ENCODE results near the gene ZNF609.
"Not testable (repeated sequence)": the region's sequence is repeated elsewhere in the genome, so short reads cannot be mapped to it uniquely, and the experiment has no call there.

Gene ZNF609

DNA sequence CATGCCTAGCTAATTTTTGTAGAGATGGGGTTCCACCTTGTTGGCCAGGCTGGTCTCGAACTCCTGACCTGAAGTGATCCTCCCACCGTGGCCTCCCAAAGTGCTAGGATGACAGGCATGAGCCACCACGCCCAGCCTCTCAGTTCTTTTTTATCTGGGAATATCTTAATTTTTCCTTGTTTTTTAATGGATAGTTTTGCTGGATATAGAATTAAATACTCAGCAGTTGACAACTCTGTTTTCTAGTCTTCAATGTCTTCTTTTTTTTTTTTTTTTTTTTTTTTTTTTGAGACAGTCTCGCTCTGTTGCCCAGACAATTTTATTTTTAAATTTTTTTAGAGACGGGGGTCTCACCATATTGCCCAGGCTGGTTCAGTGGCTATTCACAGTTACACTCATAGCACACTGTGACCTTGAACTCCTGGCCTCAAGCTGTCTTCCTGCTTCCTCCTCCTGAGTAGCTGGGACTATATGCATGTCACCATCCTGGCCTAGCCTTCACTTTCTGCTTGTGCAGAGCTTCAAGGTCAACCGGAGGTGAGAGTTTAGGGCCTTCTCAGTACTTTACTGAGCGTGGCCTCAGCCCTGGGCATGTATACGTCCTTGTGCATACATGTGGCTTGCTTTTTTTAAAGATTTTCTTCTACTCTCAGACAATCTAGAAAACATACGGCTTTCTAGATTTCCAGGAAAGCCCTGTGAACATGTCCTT lies 120.5 kb downstream of the ZNF609 start:
- Mint-ChIP-seq H3K4me3 (no peak overlapping the region), H3K27me3 (ENCODE audit: low read depth) (no peaks in the 10 kb centered on the region), H3K36me3 (ENCODE audit: low read depth) (peaks cover 34% of the 10 kb centered on the region), H3K27ac (no peak overlapping the region), H3K9me3 (peaks cover 17% of the 10 kb centered on the region), H3K4me1 (ENCODE audit: low read depth) (peaks cover 22% of the 10 kb centered on the region)
- no peak for DNase-seq (ENCODE audit: low spot score)

DNA sequence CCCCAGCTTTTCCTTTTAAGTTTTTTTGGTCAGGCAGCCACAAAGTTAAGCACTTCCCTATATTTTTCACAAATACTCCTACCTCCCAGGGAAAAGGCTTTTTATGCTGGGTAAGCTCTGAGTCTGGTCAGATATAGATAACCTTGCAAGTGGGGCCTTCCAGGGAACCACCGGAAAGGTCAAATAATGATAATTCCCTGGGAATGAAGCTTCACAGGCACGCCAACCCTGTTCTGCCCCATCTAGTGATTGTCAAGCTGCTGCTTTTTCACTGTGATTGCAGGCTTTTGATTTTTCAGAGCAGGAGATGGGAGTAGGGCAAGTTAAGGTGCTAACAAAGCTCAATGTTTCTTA lies 121.0 kb downstream of the ZNF609 start:
- DNase-seq (ENCODE audit: low spot score): no peak
- peaks cover 24% of the 10 kb centered on the region for H3K4me1 Mint-ChIP-seq (ENCODE audit: low read depth)
- H3K27me3 Mint-ChIP-seq (ENCODE audit: low read depth): no peaks in the 10 kb centered on the region
- peaks cover 35% of the 10 kb centered on the region for H3K36me3 Mint-ChIP-seq (ENCODE audit: low read depth)
- no peak overlapping the region for H3K4me3 Mint-ChIP-seq
- H3K27ac Mint-ChIP-seq: no peak overlapping the region
- peaks cover 17% of the 10 kb centered on the region for H3K9me3 Mint-ChIP-seq

DNA sequence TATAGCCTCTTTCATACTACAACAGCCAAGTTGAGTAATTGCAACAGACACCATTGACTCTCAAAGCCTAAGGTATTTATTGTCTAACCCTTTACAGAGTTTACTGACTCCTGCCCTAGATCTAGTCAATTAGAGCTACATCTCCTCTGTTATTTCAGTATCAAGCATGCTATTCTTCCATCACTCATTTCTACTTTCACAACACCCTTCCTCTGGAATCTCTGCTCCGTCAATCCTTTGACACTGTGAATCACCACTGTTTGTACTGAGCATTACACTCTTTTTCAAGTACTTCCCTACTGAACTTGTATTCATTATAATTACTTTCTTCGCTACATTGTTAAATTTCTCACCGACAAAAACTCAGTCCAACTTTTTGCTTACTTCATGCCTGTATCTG lies 121.8 kb downstream of the ZNF609 start:
- H3K27me3 Mint-ChIP-seq (ENCODE audit: low read depth): no peaks in the 10 kb centered on the region
- peaks cover 32% of the 10 kb centered on the region for H3K4me1 Mint-ChIP-seq (ENCODE audit: low read depth)
- DNase-seq (ENCODE audit: low spot score): no peak
- peak overlapping the region; percentile 1 for H3K27ac Mint-ChIP-seq
- no peak overlapping the region for H3K4me3 Mint-ChIP-seq
- H3K9me3 Mint-ChIP-seq: peaks cover 17% of the 10 kb centered on the region
- peaks cover 34% of the 10 kb centered on the region for H3K36me3 Mint-ChIP-seq (ENCODE audit: low read depth)

DNA sequence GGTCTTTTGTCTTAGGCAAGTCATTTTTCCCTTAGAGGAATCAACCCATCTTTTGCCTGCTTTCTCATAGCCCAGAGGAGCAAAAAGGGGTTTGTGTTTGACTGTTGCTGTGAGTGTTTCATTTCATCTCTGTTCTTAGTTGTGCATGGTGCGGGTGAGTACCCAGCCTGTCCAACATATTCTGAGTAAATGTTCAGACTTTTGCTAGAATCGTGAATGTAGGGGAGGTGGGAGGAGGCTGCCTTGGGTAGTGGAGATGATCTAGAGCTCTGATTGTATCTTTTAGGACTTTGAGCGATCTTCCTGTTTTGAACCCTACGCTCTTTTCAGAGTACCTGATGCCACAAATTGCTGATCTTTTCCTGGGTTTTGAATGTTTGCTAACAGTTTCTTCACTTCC lies 123.1 kb downstream of the ZNF609 start:
- Mint-ChIP-seq H3K36me3 (ENCODE audit: low read depth) (peaks cover 36% of the 10 kb centered on the region), H3K27me3 (ENCODE audit: low read depth) (no peaks in the 10 kb centered on the region), H3K27ac (peak overlapping the region; percentile 91), H3K4me3 (peak overlapping the region; percentile 85), H3K4me1 (ENCODE audit: low read depth) (peaks cover 34% of the 10 kb centered on the region), H3K9me3 (peaks cover 17% of the 10 kb centered on the region)
- DNase-seq (ENCODE audit: low spot score): peak; percentile 47

DNA sequence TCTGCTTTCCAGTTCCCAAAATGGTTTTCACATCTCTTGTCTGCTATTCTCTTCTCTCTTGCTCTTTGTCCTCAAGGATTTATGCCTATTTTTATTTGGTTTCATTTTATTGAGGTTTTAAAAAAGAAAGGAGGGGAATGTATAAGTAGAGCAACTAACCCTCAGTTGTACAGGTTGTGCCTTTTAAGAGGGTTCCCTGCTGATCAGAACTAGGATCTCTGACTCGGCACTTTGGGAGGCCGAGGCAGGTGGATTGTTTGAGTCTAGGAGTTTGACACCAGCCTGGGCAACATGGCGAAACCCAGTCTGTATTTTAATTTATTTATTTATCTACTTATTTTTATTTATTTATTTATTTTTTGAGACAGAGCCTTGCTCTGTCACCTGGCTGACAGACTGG lies 123.6 kb downstream of the ZNF609 start:
- Mint-ChIP-seq H3K27ac (peak overlapping the region; percentile 91), H3K36me3 (ENCODE audit: low read depth) (peaks cover 35% of the 10 kb centered on the region), H3K27me3 (ENCODE audit: low read depth) (no peaks in the 10 kb centered on the region), H3K4me3 (peak overlapping the region; percentile 85), H3K4me1 (ENCODE audit: low read depth) (peaks cover 38% of the 10 kb centered on the region), H3K9me3 (peaks cover 17% of the 10 kb centered on the region)
- no peak for DNase-seq (ENCODE audit: low spot score)

DNA sequence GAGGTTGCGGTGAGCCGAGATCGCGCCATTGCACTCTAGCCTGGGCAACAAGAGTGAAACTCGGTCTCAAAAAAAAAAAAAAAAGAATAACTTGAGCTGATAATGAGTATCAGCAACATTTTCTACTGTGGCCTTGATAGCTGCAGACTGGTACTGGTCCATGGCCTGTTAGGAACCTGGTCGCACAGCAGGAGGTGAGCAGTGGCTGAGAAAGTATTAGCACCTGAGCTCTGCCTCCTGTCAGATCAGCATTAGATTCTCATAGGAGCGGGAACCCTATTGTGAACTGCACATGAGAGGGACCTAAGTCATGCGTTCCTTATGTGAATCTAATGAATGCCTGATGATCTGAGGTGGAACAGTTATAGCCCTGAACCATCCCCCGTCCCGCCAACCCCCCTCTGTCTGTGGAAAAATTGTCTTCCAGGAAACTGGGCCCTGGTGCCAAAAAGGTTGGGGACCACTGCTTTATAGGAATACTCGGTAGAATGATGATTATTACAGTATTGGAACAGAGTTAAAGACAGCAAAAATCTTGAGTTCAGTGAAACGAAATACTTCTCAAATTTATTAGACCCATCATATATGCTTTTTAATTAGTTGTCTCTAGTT lies 126.0 kb downstream of the ZNF609 start:
- DNase-seq (ENCODE audit: low spot score): no peak
- no peaks in the 10 kb centered on the region for H3K27me3 Mint-ChIP-seq (ENCODE audit: low read depth)
- peaks cover 51% of the 10 kb centered on the region for H3K4me1 Mint-ChIP-seq (ENCODE audit: low read depth)
- peak overlapping the region; percentile 71 for H3K27ac Mint-ChIP-seq
- peaks cover under 1% of the 10 kb centered on the region for H3K9me3 Mint-ChIP-seq
- peaks cover 25% of the 10 kb centered on the region for H3K36me3 Mint-ChIP-seq (ENCODE audit: low read depth)
- peak overlapping the region; percentile 36 for H3K4me3 Mint-ChIP-seq

DNA sequence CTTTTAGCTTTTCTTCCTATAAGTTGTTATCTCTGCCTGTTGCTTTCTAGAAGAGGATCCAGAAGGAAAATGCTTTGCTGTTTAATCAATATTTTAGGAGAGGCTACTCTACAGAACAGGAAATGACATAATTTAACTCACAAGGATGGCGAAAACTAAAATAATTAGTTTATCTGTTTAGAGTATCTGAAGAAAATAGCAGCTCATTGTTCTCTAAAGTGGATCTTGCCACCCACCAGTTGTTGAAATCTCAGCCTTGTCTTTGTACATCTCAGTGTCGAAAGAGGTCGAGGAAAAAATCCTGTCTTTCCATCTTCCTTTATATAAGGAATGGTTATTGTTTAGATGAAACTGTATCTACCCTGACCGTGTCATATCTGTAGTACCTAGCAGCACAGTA lies 126.6 kb downstream of the ZNF609 start:
- H3K4me1 Mint-ChIP-seq (ENCODE audit: low read depth): peaks cover 49% of the 10 kb centered on the region
- H3K27me3 Mint-ChIP-seq (ENCODE audit: low read depth): no peaks in the 10 kb centered on the region
- H3K4me3 Mint-ChIP-seq: no peak overlapping the region
- H3K9me3 Mint-ChIP-seq: no peaks in the 10 kb centered on the region
- H3K36me3 Mint-ChIP-seq (ENCODE audit: low read depth): peaks cover 21% of the 10 kb centered on the region
- H3K27ac Mint-ChIP-seq: peak overlapping the region; percentile 24
- DNase-seq (ENCODE audit: low spot score): no peak

DNA sequence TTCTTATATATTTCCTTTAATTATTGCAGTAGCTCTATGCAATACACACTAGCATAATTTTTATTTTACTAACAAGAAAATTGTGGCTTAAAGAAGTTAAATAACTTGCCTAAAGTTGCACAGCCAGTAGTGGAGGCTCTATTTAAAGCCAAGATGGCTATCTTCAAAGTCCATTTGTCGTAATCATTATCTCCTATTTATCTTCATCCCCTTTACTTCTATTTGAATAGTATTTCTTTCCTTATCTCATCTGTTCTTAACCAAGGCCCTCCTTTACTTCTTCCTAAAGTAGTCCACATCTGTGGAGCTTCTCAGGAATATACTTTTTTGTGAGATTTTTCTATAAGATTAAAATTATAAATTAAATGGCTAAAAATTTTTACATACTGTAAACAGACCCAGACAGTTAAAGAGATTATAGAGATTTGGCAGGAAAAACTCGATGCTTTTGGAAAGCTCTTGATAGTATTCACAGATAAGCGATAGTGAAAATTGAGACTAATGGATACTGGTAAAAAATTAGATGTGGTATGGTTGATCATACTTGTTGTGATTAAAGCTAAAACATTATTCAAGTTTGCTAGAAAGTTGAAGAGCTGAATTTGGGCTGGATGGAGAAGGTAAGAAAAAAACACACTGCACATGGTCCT lies 129.2 kb downstream of the ZNF609 start:
- H3K36me3 Mint-ChIP-seq (ENCODE audit: low read depth): peaks cover 21% of the 10 kb centered on the region
- peaks cover 43% of the 10 kb centered on the region for H3K4me1 Mint-ChIP-seq (ENCODE audit: low read depth)
- H3K4me3 Mint-ChIP-seq: peak overlapping the region; percentile 18
- H3K27me3 Mint-ChIP-seq (ENCODE audit: low read depth): no peaks in the 10 kb centered on the region
- no peak for DNase-seq (ENCODE audit: low spot score)
- H3K27ac Mint-ChIP-seq: peak overlapping the region; percentile 22
- no peaks in the 10 kb centered on the region for H3K9me3 Mint-ChIP-seq

DNA sequence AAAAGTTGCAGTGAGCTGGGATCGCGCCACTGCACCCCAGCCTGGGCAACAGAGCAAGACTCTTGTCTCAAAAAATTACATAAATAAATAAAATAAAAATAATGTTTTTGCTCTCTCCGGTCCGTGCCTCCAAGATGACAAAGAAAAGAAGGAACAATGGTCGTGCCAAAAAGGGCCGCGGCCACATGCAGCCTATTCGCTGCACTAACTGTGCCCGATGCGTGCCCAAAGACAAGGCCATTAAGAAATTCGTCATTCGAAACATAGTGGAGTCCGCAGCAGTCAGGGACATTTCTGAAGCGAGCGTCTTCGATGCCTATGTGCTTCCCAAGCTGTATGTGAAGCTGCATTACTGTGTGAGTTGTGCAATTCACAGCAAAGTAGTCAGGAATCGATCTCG lies 132.5 kb downstream of the ZNF609 start:
- H3K4me1 Mint-ChIP-seq (ENCODE audit: low read depth): peaks cover 43% of the 10 kb centered on the region
- not testable (repeated sequence) for H3K27me3 Mint-ChIP-seq (ENCODE audit: low read depth); DNase-seq (ENCODE audit: low spot score); H3K9me3 Mint-ChIP-seq; H3K4me3 Mint-ChIP-seq
- peak overlapping the region; percentile 31 for H3K27ac Mint-ChIP-seq
- peaks cover 15% of the 10 kb centered on the region for H3K36me3 Mint-ChIP-seq (ENCODE audit: low read depth)

DNA sequence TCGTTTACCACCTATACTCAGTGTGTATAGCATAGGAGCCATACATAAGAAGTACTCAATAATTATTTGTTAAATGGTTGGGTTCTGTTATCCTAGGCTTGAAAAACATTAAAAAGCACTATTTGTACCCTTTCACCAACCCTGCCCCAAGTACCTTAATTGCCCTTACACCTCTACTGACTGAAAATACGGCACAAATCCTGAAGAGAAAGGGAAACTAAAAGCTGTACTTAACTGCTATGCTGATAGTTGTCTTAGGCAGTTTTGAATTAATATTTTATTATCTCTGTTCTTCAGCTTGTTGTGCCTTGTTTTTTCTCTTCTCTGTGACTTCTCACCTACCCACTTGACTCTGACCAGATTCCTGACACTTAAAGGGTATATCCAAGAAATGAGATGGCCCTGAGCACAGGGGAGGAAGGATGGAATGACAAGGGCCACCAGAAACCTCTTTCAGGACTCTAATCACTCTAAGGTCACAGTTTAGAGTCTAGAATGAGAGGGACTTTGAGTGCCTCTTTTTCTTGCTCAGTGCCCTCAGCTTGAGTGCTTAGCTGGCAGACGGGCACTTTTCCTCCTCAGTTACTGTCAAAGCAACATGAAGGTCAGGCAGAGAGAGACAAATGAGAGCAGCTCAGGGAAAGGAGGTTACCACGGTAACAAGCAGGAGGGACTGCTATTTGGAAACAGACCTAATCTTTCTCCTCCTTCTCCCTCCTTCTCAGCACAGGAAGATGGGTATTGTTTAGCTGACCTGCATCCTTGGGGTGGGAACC lies 136.5 kb downstream of the ZNF609 start:
- H3K9me3 Mint-ChIP-seq: no peaks in the 10 kb centered on the region
- H3K4me3 Mint-ChIP-seq: peak overlapping the region; percentile 89
- H3K36me3 Mint-ChIP-seq (ENCODE audit: low read depth): peaks cover 12% of the 10 kb centered on the region
- DNase-seq (ENCODE audit: low spot score): peak; percentile 26
- peaks cover 50% of the 10 kb centered on the region for H3K4me1 Mint-ChIP-seq (ENCODE audit: low read depth)
- H3K27ac Mint-ChIP-seq: peak overlapping the region; percentile 93
- H3K27me3 Mint-ChIP-seq (ENCODE audit: low read depth): no peaks in the 10 kb centered on the region

DNA sequence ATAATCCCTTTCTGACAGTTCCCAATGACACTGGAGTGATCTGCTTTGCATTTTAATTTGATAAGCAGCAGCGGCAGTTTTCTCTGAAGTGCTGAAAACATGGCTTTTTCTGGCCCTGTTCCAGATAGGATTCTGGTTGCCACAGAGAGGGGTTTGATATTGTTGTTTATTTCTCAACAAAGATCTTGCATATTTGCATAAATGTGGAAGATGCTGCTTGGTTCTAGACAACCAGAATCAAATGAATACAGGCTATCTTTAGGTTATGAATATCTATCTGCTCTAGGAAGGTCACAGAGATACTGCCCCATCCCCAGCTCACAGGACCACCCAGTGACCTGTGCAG lies 137.1 kb downstream of the ZNF609 start:
- Mint-ChIP-seq H3K4me1 (ENCODE audit: low read depth) (peaks cover 56% of the 10 kb centered on the region), H3K4me3 (peak overlapping the region; percentile 89)

DNA sequence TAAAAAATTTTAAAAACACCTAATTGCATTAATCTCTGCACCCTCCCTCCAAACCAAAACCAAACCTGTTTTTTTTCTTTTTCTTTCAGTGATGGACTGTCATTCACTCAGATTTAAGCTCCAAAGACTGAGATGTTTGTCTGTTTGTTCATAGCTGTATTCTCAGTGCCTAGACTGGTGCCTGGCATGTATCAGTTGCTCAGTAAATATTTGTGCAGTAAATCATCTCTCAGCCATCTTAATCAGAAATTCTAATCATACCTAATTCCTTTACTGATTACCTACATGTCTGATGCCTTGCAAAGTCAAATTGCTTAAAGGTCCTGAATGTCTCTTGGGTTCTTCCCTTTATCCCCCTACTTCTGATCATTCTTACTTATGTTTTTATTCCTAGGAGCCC lies 138.8 kb downstream of the ZNF609 start:
- Mint-ChIP-seq H3K27me3 (ENCODE audit: low read depth) (no peaks in the 10 kb centered on the region), H3K9me3 (no peaks in the 10 kb centered on the region), H3K27ac (peak overlapping the region; percentile 11), H3K4me1 (ENCODE audit: low read depth) (peaks cover 55% of the 10 kb centered on the region), H3K36me3 (ENCODE audit: low read depth) (peaks cover 5% of the 10 kb centered on the region), H3K4me3 (no peak overlapping the region)
- DNase-seq (ENCODE audit: low spot score): no peak

More for the DNA sequence above, 137.1 kb downstream of the ZNF609 start:
- Mint-ChIP-seq H3K9me3 (no peaks in the 10 kb centered on the region), H3K36me3 (ENCODE audit: low read depth) (peaks cover 12% of the 10 kb centered on the region), H3K27me3 (ENCODE audit: low read depth) (no peaks in the 10 kb centered on the region), H3K27ac (peak overlapping the region; percentile 93)
- no peak for DNase-seq (ENCODE audit: low spot score)

DNA sequence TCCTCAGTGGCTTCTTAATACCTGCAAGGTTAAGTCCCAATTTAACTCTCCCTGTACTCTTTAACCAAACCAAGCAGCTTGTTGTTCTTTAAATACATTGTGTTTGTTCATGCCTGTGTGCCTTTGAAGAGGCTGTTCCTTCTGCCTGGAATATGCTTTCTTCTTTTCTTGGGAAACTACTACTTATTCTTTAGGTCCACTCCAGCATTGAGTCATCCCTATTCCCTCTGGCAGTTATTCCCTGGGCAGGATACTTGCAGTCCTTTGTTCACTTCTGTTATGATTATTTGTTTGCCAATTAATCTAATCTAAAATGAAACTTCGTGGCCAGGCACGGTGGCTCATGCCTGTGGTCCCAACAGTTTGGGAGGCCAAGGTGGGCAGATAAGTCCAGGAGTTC lies 139.3 kb downstream of the ZNF609 start:
- Mint-ChIP-seq H3K9me3 (no peaks in the 10 kb centered on the region), H3K27me3 (ENCODE audit: low read depth) (no peaks in the 10 kb centered on the region), H3K27ac (peak overlapping the region; percentile 11), H3K4me3 (no peak overlapping the region), H3K4me1 (ENCODE audit: low read depth) (peaks cover 58% of the 10 kb centered on the region), H3K36me3 (ENCODE audit: low read depth) (peaks cover 5% of the 10 kb centered on the region)
- DNase-seq (ENCODE audit: low spot score): no peak

DNA sequence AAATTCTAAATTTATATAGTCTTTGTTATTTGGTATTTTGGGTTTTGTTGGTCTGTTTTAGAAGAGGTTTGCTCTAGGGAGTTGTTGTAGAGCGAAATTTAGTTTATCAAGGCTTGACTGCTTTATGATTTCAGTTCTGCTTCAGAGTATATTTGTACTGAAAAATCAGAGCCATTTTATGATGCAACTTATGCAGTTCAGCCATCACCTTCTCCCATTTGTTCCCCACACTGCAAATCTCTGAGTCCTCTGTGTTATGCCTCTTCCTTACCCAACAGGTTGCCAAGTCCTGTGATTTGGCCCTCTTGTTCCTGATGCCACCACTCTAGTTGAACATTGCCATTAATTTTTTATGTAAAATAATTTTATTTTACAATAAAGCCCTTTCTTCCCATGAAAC lies 140.4 kb downstream of the ZNF609 start:
- Mint-ChIP-seq H3K36me3 (ENCODE audit: low read depth) (peaks cover 5% of the 10 kb centered on the region), H3K4me1 (ENCODE audit: low read depth) (peaks cover 56% of the 10 kb centered on the region), H3K9me3 (no peaks in the 10 kb centered on the region), H3K4me3 (no peak overlapping the region), H3K27ac (peak overlapping the region; percentile 29), H3K27me3 (ENCODE audit: low read depth) (no peaks in the 10 kb centered on the region)
- DNase-seq (ENCODE audit: low spot score): no peak
